Vagina (tissue), 2 donors: ENCODE data around the gene SLC7A6. TPM values are rescaled to one million over a fixed set of nuclear protein-coding genes. Genes with fewer than 3 reads are reported as not detected.

Experiments
- DNase-seq, 2 donors: peaks; one replicate each; pipeline ENCODE4 v3.0.0-alpha.2; 2017; ENCODE audit errors: extremely low spot score in 2 of 2
- H3K27ac ChIP-seq: fragments of 200-600 bp; sonication (generic); one replicate; pipeline ENCODE4 v1.5.1; 2019
- H3K27me3 ChIP-seq: fragments of 200-600 bp; sonication (generic); one replicate; pipeline ENCODE4 v1.5.1; 2019
- H3K36me3 ChIP-seq, 2 donors: fragments of 200-600 bp; sonication (generic); one replicate each; pipeline ENCODE4 v1.5.1; 2017 to 2019
- H3K4me1 ChIP-seq: fragments of 200-600 bp; sonication (generic); one replicate; pipeline ENCODE4 v1.5.1; 2019
- H3K4me3 ChIP-seq, 2 donors: fragments of 200-600 bp; sonication (generic); 1 replicate in 1 of 2; 2 replicates in 1 of 2; pipeline ENCODE4 v1.5.1; 2016 to 2019
- H3K9me3 ChIP-seq: fragments of 200-600 bp; sonication (generic); one replicate; pipeline ENCODE4 v1.5.1; 2019
- CTCF ChIP-seq, 3 experiments: fragments of 450-650 bp in 2 of 3; fragments of 200-600 bp in 1 of 3; sonication (generic) in 1 of 3; IDR thresholded peaks; one replicate each; pipeline ENCODE4 v1.5.1; 2017 to 2019; ENCODE audit warnings: antibody characterized with exemption in 3 of 3, mild to moderate bottlenecking in 2 of 3, moderate library complexity in 2 of 3
- POLR2A ChIP-seq, 2 donors: fragments of 450-650 bp; IDR thresholded peaks; one replicate each; pipeline ENCODE4 v1.6.1; 2017; ENCODE audit warnings: antibody characterized with exemption in 2 of 2, mild to moderate bottlenecking in 2 of 2, moderate library complexity in 2 of 2
- POLR2AphosphoS5 ChIP-seq, 2 donors: sonication (generic); formaldehyde crosslinking; IDR thresholded peaks; one replicate each; pipeline ENCODE4 v1.9.0; 2017; ENCODE audit warnings: antibody characterized with exemption in 2 of 2, mild to moderate bottlenecking in 2 of 2, low read depth in 1 of 2; ENCODE audit not compliant: insufficient read depth in 1 of 2
- intact Hi-C: fragments of 100-400 bp; cut with DNase I; formaldehyde crosslinking; loops from one replicate; pipeline ENCODE4 v1.15.1; 2023
- total RNA-seq: library from RNA; depleted of rRNA; stranded (reverse); fragments of >200 nt; gene quantifications from one replicate; pipeline ENCODE4 v1.2.3, GENCODE V29; 2016

Gene SLC7A6
- total RNA-seq, 1 donor from 2014 or later, result 35.1 TPM

GRCh38 chr16:68272507-68273209, 8.3 kb downstream of the SLC7A6 start:
- Histone ChIP-seq H3K27ac (no peak overlapping the region), H3K36me3 (peaks cover 0 to 10% of the 10 kb centered on the region in 2 donors), H3K27me3 (no peaks in the 10 kb centered on the region), H3K9me3 (no peaks in the 10 kb centered on the region), H3K4me3 (no peak overlapping the region), H3K4me1 (peaks cover 34% of the 10 kb centered on the region)
- DNase-seq, result no peak
- intact Hi-C loops, result no loop called here
- TF ChIP-seq CTCF (IDR thresholded peaks at IDR 0.05), result no peak
- TF ChIP-seq POLR2A (IDR thresholded peaks at IDR 0.05), result no peak
- no peak for TF ChIP-seq POLR2AphosphoS5 (IDR thresholded peaks at IDR 0.05; ENCODE audit: insufficient read depth in 1 of 2, low read depth in 1 of 2)

GRCh38 chr16:68273459-68273858, 9.1 kb downstream of the SLC7A6 start:
- intact Hi-C loops, result no loop called here
- no peaks in the 10 kb centered on the region for H3K9me3 ChIP-seq
- peaks cover 0 to 10% of the 10 kb centered on the region in 2 donors for H3K36me3 ChIP-seq
- H3K27ac ChIP-seq, result no peak overlapping the region
- peaks cover 28% of the 10 kb centered on the region for H3K4me1 ChIP-seq
- no peak overlapping the region for H3K4me3 ChIP-seq
- no peaks in the 10 kb centered on the region for H3K27me3 ChIP-seq
- TF ChIP-seq POLR2AphosphoS5 (IDR thresholded peaks at IDR 0.05; ENCODE audit: insufficient read depth in 1 of 2, low read depth in 1 of 2) (no peak), CTCF (IDR thresholded peaks at IDR 0.05) (no peak), POLR2A (IDR thresholded peaks at IDR 0.05) (no peak)
- no peak for DNase-seq

GRCh38 chr16:68273896-68274295, 9.6 kb downstream of the SLC7A6 start:
- Histone ChIP-seq H3K4me3 (no peak overlapping the region), H3K27ac (no peak overlapping the region), H3K4me1 (peaks cover 28% of the 10 kb centered on the region), H3K27me3 (no peaks in the 10 kb centered on the region), H3K36me3 (peaks cover 0 to 10% of the 10 kb centered on the region in 2 donors), H3K9me3 (no peaks in the 10 kb centered on the region)
- intact Hi-C loops, result no loop called here
- DNase-seq, result no peak
- TF ChIP-seq CTCF (IDR thresholded peaks at IDR 0.05) (no peak), POLR2AphosphoS5 (IDR thresholded peaks at IDR 0.05; ENCODE audit: insufficient read depth in 1 of 2, low read depth in 1 of 2) (no peak), POLR2A (IDR thresholded peaks at IDR 0.05) (no peak)

GRCh38 chr16:68274441-68274840, 10.1 kb downstream of the SLC7A6 start:
- Histone ChIP-seq H3K9me3 (no peaks in the 10 kb centered on the region), H3K27ac (no peak overlapping the region), H3K4me3 (no peak overlapping the region), H3K4me1 (peaks cover 28% of the 10 kb centered on the region), H3K36me3 (peaks cover 0 to 10% of the 10 kb centered on the region in 2 donors), H3K27me3 (no peaks in the 10 kb centered on the region)
- no peak for DNase-seq
- intact Hi-C loops, result no loop called here
- TF ChIP-seq POLR2A (IDR thresholded peaks at IDR 0.05), result no peak
- TF ChIP-seq CTCF (IDR thresholded peaks at IDR 0.05), result no peak
- TF ChIP-seq POLR2AphosphoS5 (IDR thresholded peaks at IDR 0.05; ENCODE audit: insufficient read depth in 1 of 2, low read depth in 1 of 2), result no peak

- no peak for DNase-seq
- peaks cover 28% of the 10 kb centered on the region for H3K4me1 ChIP-seq
- intact Hi-C loops, result no loop called here
- no peaks in the 10 kb centered on the region for H3K27me3 ChIP-seq
- H3K4me3 ChIP-seq, result no peak overlapping the region
- H3K9me3 ChIP-seq, result no peaks in the 10 kb centered on the region
- no peak overlapping the region for H3K27ac ChIP-seq
- peaks cover 0 to 10% of the 10 kb centered on the region in 2 donors for H3K36me3 ChIP-seq
- no peak for TF ChIP-seq POLR2A (IDR thresholded peaks at IDR 0.05)
- TF ChIP-seq CTCF (IDR thresholded peaks at IDR 0.05), result no peak
- TF ChIP-seq POLR2AphosphoS5 (IDR thresholded peaks at IDR 0.05; ENCODE audit: insufficient read depth in 1 of 2, low read depth in 1 of 2), result no peak
These were observed 11.4 kb downstream of the SLC7A6 start for GRCh38 chr16:68275611-68276191.
